ENCODE data around the gene AARS1.
A peak's percentile ranks its signal among the peaks of the same experiment; 100 is the strongest.
"Not testable (repeated sequence)": the region's sequence is repeated elsewhere in the genome, so short reads cannot be mapped to it uniquely, and the experiment has no call there.

Gene AARS1

DNA sequence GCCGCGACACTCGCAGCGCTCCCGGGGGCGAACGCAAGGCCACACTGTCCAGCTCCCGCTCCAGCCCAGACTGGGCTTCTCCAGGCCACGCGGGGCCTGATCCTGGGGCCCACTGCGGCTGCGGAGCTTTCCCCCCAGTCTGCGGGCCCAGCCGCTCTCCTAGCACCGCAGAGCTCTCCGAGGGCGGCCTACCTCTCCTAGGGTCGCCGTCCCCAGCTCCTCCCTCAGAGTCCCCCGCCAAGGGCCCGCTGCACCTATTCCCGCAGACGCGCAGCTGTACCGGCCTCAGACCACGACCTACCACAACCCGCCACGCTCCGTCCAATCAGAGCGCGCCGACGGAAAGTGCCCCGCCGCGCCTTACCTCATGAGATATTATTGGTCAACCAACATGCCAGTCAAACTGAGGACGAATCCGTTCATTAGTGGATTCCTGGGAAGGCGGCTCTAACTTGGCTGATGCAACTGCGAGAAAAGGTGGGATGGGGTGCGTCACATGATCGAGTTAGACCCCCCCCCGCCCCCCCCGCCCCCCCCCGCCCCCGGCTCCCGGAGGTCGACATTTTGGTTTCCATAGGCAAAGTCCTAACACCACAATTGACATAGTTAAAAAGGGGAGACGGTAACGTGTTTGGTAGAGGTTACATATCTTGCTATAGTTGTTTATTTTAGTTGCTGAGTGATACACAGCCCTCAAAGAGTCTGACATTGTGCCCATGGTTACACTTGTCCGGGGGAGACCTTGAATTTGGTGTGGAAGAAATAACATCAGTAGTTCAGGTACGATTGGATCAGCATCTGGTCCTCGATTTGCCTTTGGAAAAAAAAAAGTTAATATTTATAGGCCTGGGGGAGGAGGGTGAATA lies at the start of gene AARS1:
AARS1 (minus strand) TSS at position 278 of the 866 bp plus-strand sequence. CDS start 6,743 bp downstream, outside the sequence.
- peak; percentile 81 to 92 for DNase-seq (ENCODE audit: low read depth in 2 of 2, low spot score in 1 of 2)

DNA sequence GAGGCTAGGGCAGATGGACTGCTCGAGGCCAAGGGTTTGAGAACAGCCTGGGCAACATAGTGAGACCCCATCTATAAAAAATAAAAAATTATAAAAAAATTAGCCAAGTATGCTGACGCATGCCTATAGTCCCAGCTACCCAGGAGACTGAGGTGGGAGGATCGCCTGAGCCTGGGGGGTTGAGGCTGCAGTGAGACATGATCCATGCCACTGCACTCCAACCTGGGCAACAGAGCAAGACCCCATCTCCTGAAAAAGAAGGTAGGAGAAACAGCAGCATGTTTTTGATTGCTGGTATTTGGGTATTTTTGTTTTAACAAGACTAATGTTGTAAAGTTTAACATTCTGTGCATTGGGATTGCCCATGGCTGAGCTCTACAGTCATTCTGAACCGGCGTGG lies 48.5 kb upstream of the AARS1 start:
- no peak for DNase-seq (ENCODE audit: low read depth in 2 of 2, low spot score in 1 of 2)

DNA sequence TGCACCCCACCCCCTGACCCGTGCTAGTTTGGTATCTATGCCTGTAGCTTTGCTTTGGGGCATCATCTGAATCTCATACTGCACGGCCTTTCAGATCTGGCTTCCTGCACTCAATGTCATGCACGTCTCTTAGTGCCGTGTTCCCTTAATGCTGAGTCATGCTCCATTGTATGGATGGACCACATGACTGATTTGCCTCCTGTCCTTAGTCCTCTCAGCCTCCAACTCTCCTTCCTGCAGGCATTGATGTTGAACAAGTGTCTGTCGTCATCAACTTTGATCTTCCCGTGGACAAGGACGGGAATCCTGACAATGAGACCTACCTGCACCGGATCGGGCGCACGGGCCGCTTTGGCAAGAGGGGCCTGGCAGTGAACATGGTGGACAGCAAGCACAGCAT lies 43.4 kb upstream of the AARS1 start:
- not testable (repeated sequence) for DNase-seq (ENCODE audit: low read depth in 2 of 2, low spot score in 1 of 2)

DNA sequence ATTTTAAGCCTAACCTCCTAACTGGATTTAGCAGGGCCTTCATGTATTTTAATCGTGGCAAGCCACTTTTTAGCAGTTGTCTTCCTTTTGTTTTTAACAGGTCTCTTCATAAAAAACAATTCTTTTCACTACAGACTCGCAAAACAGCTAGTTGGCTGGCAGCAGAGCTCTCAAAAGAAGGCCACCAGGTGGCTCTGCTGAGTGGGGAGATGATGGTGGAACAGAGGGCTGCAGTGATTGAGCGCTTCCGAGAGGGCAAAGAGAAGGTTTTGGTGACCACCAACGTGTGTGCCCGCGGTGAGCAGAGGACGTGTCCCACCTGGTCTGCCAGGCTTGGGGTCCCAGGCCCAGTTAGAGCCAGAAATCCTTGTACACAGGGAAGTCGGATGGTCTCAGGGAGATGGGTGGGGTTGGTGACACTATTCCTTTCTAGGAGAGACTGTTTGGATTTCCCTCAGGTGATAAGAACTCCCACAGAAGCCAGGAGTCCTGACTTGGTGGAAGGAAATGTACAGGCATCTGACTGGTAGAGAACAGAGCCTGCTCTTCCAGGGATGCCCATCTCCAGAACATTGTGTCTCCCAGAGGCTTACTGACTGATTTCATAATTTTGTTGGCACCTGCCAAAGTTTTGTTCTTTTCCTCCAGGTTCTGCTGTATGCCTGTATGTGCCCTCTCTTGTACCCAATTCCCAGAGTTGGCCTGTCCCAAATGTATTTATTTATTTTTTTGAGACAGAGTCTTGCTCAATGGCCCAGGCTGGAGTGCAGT lies 42.5 kb upstream of the AARS1 start:
- DNase-seq (ENCODE audit: low read depth in 2 of 2, low spot score in 1 of 2): no peak

DNA sequence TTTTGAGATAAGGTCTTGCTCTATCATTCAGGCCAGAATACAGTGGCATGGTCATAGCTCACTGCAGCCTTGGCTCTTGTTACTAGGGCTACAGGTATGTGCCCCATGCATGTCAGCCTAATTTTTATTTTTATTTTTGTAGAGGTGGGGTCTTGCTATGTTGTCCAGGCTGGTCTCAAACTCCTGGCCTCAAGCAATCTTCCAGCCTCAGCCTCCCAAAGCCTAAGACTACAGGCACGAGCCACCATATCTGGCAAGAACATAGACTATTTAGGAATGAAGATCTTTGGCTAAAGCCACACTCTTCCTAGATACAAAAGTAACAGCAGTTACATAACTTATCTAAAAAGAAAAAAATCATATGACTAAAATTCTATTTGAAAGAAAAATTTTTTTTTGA lies 41.8 kb upstream of the AARS1 start:
- no peak for DNase-seq (ENCODE audit: low read depth in 2 of 2, low spot score in 1 of 2)

DNA sequence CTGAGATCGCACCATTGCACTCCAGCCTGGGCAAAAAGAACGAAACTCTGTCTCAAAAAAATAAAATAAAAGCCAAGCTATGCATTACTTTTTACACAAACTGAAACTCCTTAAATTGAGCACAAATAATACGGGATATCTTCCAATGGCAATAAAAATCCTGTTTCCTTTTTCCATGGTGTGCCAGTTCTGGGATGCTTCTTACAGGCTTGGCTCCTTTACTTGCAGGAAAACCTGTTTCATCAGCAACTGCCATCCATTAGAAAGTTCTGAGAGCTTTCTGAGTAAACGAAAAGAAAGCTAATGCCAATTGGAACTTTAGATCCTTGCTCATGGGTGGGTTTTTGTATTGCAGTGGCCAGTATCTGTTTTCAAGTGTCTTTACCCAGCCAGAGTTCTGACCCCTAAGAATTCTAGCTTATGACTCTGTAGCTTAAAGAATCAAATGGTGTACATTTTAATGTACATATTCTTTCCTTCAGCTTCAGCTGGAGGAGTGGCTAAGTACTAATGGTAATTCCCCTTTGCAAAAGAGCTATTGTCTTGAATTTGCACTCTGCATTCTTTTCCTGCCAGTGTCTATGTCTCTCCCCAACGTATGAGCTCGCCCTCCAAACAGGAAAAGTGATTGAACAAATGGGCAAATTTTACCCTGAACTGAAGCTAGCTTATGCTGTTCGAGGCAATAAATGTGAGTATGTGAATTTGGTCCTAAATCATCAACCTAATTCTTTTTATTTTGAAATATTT lies 35.9 kb upstream of the AARS1 start:
- DNase-seq (ENCODE audit: low read depth in 2 of 2, low spot score in 1 of 2): no peak

DNA sequence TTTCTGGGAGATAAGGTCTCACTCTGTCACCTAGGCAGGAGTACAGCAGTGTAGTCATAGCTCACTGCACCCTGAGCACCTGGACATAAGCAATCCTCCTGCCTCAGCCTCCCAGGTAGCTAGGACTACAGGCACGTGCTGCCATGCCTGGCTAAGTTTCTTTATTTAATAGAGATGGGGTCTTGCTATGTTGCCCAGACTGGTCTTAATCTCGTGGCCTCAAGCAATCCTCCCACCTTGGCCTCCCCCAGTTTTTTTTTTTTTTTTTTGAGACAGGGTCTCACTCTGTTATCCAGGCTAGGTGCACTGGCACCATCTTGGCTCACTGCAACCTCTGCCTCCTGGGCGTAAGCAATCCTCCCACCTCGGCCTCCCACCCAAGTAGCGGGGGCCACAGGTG lies 30.8 kb upstream of the AARS1 start:
- no peak for DNase-seq (ENCODE audit: low read depth in 2 of 2, low spot score in 1 of 2)

DNA sequence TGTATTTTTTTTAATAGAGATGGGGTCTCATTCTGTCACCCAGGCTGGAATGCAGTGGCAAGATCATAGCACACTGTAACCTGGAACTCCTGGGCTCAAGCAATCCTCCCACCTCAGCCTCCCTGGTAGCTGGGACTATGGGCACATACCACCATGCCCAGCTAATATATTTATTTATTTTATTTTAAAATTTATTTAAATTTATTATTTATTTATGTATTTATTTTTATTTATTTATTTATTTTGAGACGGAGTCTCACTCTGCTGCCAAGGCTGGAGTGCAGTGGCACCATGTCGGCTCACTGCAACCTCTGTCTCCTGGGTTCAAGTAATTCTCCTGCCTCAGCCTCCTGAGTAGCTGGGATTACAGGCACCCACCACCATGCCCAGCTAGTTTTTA lies 18.4 kb upstream of the AARS1 start:
- not testable (repeated sequence) for DNase-seq (ENCODE audit: low read depth in 2 of 2, low spot score in 1 of 2)

DNA sequence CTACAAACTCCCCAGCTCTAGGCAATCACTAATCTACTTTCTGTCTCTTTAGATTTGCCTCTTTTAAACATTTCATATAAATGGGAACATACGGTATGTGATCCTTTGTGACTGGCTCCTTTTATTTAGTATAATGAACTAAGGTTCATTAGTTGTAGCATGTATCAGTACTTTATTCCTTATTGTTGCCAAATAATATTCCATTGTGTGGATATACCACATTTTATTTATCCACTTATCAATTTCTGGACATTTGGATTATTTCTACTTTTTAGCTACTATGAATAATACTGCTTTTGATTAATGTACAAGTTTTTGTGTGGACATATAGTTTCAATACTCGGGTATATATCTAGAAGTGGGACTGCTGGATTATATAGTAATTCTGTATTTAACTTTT lies 17.6 kb upstream of the AARS1 start:
- no peak for DNase-seq (ENCODE audit: low read depth in 2 of 2, low spot score in 1 of 2)

DNA sequence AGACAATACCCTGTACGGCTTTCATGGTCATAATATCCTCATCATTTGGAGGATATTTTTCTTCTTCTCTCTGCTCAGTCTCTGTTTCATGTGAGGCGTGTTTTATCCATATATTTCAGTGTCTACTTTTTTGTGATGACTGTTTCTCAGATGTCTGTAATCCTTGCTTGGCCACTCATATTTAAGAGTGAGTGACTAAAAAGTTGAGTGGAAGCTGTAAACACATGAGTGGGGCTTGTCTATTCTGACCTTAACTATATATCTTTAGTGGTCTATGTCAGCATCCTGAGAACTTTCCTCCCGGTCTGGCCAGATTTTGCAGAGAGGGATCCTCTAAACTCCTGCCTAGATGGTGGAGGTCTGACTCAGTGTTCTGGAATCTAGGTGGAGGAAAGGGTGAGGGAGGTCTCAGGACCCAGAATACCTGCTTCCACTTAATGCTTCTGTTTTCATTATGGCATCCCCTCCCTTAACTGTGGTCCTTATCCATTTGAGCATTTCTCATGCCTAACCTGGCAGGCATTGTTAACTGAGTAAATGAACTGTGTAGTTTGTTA lies 15.7 kb upstream of the AARS1 start:
- DNase-seq (ENCODE audit: low read depth in 2 of 2, low spot score in 1 of 2): no peak

DNA sequence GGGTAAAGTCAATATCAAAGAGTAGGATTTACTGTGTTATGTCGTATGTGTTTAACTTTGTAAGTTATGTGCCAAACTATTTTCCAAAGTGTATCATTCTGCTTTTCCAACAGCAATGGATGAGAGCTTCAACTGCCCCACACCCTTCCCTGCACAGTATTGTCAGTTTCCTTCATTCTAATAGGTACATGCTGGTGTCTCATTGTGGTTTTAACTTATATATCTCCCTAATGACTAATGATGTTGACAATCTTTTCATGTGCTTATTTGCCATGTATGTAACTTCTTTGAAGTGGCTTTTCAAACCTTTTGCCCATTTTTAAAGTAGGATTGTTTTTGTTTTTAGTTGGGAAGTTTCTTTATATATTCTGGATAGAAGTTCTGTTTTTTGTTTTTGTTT lies 13.4 kb upstream of the AARS1 start:
- DNase-seq (ENCODE audit: low read depth in 2 of 2, low spot score in 1 of 2): no peak

DNA sequence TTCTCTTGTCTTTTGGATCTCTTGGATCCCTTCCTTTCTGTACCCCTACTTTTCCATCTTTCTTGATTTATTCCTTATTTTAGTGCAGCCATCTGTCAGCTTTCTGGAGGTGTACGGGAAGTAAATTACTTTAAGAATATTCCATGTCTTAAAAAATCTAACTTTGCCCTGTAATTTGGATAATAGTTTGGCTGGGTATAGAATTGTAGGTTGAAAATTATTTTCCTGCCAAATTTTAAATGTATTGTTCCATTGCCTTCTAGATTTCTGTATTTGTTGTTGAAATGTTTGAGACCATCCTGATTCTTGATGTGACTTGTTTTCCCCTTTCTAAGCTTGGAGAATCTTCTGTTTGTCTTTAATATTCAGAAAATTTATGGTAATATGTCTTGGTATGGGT lies 11.8 kb upstream of the AARS1 start:
- DNase-seq (ENCODE audit: low read depth in 2 of 2, low spot score in 1 of 2): no peak

DNA sequence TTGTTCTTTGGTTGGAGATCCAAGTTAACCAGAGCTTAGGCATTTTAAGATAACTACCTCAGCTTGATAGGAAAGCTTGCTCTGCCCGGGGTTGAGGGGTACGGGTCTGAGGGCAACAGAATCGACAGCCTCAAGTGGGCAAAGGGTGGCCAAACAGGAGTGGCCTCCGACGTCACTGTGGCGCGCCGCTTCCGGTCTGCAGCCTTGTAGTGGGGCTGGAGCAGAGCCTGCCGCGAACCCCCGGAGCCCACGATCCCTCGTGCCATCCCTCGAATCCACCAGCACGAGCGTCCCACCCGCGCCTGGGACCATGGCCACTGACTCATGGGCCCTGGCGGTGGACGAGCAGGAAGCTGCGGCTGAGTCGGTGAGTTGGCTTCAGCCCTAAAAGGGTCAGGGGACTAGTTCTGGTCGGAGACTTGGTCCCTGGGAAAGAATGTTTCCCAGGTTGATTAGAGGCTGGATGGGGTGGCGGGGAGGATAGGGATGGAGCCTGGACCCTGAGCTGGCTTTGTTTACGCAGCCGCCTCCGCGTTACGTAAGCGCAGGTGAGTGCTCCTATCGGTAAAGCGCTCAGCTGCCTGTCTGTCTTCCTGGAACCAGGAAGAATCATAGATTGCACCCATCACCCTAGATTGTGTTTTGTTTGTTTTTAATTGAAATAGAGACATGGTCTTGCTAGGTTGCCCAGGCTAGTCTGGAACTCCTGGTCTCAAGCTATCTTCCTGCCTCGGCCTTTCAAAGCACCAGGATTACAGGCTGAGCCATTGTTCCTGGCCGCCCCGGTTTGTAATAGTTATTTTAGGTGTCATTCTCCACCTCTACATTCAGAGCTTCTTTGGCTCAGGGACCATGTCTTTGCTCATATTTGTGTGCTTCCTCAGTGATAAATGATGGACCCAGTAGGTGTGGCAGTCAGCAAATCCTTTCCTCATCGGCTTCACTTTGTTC lies 10.0 kb upstream of the AARS1 start, which contains the start of gene DDX19B:
DDX19B (plus strand) TSS at position 199 of the 951 bp plus-strand sequence; CDS start at position 311, 112 bp downstream.
- DNase-seq (ENCODE audit: low read depth in 2 of 2, low spot score in 1 of 2): peak in 1 of 2 donors; percentile 28

DNA sequence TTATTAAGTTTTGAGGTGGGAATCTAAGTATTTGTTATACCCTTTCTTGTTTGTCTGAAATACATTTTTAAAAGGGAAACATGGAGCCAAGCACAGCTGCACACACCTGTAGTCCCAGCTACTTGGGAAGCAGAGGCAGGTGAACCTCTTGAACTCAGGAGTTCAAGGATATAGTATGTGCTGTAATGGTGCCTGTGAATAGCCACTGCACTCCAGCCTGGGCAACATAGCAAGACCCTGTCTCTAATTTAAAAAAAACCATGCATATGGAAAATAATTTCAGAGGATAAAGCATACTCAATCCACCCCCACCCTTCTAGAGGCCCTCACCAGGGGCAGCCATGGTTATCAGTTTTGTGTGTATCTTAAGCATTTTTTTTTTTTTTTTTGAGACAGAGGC lies 6.3 kb upstream of the AARS1 start:
- no peak for DNase-seq (ENCODE audit: low read depth in 2 of 2, low spot score in 1 of 2)

DNA sequence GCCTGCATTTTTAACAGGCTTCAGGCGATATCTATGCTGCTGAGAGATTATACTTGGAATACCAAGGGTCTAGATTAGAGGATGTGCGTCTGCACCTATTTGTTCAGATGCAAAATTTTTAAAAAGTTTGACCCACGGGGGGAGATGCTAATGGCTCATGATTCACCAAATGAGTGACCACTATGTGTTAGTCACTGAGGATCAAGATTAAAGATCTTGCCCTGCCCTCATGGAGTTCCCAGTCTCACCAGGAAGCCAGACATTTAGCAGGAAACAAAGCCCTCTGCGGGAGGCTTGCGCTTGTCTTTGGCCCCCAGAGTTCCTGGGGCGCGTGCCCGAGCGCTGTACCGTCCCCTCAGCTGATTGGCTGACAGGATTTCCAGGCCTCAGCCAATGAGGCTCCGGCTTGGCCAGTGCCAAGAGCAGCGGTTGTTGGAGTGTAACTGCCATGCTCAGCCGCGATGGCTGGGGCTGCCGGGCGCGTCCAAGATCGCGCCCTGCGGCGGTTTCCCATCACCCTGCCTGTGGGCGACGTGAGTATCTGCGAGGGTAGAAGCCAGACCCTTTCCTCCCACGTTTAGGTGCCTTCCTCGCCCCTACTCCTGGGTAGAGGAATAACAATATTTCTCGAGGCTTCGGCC lies 5.2 kb upstream of the AARS1 start:
- no peak for DNase-seq (ENCODE audit: low read depth in 2 of 2, low spot score in 1 of 2)

DNA sequence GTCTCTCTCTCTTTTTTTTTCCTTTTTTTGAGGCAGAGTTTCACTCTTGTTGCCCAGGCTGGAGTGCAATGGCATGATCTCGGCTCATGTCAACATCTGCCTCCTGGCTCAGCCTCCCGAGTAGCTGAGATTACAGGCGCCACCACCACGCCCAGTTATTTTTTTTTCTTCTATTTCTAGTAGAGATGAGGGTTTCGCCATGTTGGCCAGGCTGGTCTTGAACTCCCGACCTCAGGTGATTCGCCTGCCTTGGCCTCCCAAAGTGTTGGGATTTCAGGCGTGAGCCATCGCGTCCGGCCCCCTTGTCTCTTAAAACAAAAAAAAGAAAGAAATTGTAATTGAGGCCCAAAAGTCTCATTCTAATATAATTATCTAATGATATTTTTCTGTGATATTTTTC lies 2.8 kb upstream of the AARS1 start:
- not testable (repeated sequence) for DNase-seq (ENCODE audit: low read depth in 2 of 2, low spot score in 1 of 2)

DNA sequence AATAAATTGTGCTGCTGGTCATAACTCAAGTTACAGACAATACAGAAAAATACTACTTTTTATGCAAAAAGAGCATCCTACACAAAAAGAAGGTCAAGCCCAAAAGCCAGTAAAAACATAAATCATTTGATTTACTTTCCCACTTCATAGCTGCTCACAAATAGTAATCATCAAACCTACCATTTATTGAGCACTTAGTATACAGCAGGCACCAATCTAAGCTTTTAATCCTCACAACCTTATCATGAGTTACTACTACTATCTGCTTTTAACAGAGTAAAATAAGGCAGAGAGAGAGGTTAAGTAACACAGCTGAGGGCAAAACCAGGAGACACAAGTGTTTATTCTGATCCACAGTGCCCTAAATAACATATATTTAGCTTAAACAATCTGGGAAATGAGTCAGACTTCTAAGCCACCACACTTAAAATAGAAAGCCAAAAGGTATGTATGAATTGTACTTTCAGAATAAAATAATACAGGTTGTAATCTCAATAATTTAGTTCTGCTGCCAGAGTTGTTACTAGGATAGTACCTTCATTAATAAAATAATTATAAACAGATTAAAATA lies 1.7 kb upstream of the AARS1 start:
- no peak for DNase-seq (ENCODE audit: low read depth in 2 of 2, low spot score in 1 of 2)

DNA sequence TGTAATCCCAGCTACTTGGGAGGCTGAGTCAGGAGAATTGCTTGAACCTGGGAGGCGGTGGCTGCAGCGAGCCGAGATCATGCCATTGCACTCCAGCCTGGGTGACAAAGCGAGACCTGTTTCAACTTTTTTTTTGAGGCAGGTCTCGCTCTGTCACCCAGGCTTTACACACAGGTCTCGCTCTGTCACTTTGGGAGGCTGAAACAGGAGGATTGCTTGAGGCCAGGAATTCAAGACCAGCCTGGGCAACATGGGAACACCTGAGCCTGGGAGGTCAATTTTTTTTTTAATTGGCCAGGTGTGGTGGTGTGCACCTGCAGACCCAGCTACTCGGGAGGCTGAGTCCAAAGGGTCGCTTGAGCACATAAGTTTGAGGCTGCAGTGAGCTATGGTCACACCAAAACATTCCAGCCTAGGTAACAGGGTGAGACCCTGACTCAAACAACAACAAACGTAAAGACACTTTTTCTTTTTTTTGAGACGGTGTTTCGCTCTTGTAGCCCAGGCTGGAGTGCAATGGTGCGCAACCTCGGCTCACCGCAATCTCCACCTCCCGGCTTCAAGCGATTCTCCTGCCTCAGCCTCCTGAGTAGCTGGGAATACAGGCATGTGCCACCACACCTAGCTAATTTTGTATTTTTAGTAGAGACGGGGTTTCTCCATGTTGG lies 1.9 kb downstream of the AARS1 start:
- not testable (repeated sequence) for DNase-seq (ENCODE audit: low read depth in 2 of 2, low spot score in 1 of 2)

DNA sequence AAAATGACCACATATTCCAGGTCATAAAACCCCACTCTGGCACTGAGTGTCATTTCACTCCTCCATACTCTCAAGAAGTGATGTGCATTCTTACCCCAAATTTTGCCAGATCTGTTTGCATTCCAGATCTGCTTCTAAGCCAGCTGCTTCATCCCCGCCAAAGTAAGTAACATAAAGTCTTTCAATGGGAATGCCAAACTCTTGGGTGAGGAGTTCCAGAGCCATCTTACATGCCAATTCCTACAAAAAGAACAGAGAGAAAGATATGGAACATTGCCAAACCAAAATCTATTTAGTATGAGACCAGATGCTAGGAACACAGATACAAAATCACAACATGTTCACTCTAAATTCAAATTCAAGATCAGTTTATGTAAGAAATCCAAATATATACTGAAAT lies 12.9 kb downstream of the AARS1 start:
- DNase-seq (ENCODE audit: low read depth in 2 of 2, low spot score in 1 of 2): no peak

All from stimulated activated CD8-positive, alpha-beta memory T cell treated with anti-CD3 and anti-CD28 coated beads, Interleukin-4, amount 100 ng/mL, for 4 hours (primary cell).